ENCODE data around the gene OR4F15. TPM values are rescaled to one million over a fixed set of nuclear protein-coding genes. Genes with fewer than 3 reads are reported as not detected.
"Not testable (repeated sequence)": the region's sequence is repeated elsewhere in the genome, so short reads cannot be mapped to it uniquely, and the experiment has no call there.

Gene OR4F15
- polyA plus RNA-seq (2012; ENCODE audit: low read depth, missing spikeins): not detected

- TF ChIP-seq TAF1 (IDR thresholded peaks at IDR 0.05; ENCODE audit: low read depth, low read length): no peak
- TF ChIP-seq POLR2A (IDR thresholded peaks at IDR 0.05; ENCODE audit: low read depth, low read length): no peak
- no peak for TF ChIP-seq SPI1 (IDR thresholded peaks at IDR 0.05; ENCODE audit: low read depth, low read length)
- no peak for TF ChIP-seq POU2F2 (IDR thresholded peaks at IDR 0.05; ENCODE audit: low read depth, low read length)
- no peak for TF ChIP-seq POLR2AphosphoS5 (IDR thresholded peaks at IDR 0.05; ENCODE audit: low read depth, low read length)
- TF ChIP-seq PAX5 (IDR thresholded peaks at IDR 0.05; ENCODE audit: insufficient read depth, low read length, severe bottlenecking): no peak
- FAIRE-seq: no peak
- no peak for DNase-seq (ENCODE audit: insufficient read length, low spot score)
These were observed at the start of gene OR4F15 for GRCh38 chr15:101811902-101812301. TSS of gene OR4F15 (plus strand) at chr15:101812202. CDS start at chr15:101818187, 5,985 bp downstream.

- not testable (repeated sequence) for FAIRE-seq; DNase-seq (ENCODE audit: insufficient read length, low spot score)
These were observed 47.2 kb upstream of the OR4F15 start for GRCh38 chr15:101764669-101765339.

DNA sequence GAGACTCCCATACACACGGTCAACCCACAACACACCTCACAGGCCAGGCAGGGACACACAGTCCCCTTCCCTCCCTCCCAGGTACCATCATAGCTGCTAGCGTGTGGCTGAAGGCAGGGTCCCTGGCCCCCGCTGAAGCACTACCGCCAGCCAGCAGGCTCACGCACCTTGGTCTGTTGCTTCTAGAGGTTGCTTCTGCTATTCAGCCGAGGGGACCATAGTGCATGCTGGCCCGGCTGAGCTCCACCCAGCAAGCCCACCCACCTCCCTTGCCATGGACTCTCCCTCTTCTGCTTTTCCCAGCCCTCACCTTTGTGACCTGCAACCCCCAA is 46.7 kb upstream of the OR4F15 start:
- DNase-seq (ENCODE audit: insufficient read length, low spot score); FAIRE-seq: not testable (repeated sequence)

DNA sequence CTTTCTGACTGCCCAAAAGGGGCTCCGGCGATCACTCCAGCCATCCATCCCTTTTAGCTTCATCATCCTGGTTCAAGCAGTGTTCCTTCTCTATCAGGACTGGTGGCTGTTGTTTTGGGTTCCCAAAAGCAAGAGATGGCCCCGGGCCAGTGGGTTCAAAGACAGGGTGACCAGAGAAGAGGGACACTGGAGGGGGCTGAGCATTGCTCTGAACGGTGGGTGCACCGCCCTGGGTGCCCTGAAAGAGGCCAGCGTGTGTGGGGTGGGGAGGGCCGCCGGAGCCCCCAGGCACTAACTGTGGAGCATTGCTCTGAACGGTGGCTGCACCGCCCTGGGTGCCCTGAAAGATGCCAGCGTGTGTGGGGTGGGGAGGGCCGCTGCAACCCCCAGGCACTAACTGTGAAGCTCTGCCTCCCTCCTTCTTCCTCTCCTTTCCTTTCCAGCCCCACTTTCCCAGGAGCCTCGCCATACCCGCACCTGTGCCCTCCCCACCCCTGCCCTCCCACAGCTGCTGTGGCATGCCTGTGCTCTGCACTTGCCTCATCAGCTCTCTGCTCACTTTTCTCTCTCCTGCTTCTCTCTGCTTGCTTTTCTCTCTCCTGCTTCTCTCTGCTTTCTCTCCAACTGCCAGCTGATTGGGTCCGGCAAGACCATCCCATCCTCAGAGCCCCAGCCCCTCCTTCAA is 46.1 kb upstream of the OR4F15 start:
- DNase-seq (ENCODE audit: insufficient read length, low spot score) (no peak), FAIRE-seq (no peak)
- TF ChIP-seq PAX5 (IDR thresholded peaks at IDR 0.05; ENCODE audit: insufficient read depth, low read length, severe bottlenecking): no peak
- TF ChIP-seq TAF1 (IDR thresholded peaks at IDR 0.05; ENCODE audit: low read depth, low read length): no peak
- no peak for TF ChIP-seq POU2F2 (IDR thresholded peaks at IDR 0.05; ENCODE audit: low read depth, low read length)
- TF ChIP-seq POLR2AphosphoS5 (IDR thresholded peaks at IDR 0.05; ENCODE audit: low read depth, low read length): no peak
- TF ChIP-seq POLR2A (IDR thresholded peaks at IDR 0.05; ENCODE audit: low read depth, low read length): no peak
- no peak for TF ChIP-seq SPI1 (IDR thresholded peaks at IDR 0.05; ENCODE audit: low read depth, low read length)

DNA sequence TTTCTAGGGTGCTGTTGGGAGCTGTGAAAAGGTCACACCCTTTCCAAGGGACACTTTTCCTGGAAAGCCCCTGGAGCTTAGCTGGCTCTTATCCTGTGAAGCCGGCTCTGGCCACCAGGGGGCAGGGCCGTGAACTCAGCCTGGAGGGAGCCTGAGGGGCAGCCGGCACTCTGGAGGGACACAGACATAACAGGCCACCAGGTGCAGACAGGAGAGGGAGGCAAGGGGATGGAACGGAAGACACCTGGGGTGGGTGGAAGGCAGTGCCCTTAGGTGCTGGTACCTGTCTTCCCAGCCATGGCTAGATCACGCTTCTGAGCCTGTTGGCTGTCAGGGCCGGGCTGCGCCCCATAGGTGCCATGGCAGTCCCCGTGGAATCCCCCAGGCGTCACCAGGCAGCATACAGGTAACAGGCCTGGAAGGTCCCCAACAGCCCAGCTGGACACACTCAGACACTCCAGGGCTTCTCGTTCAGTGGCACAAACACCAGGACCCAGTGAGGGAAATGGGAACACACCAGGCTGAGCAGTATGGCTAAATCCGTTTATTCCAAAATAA is 44.8 kb upstream of the OR4F15 start:
- not testable (repeated sequence) for DNase-seq (ENCODE audit: insufficient read length, low spot score)
- FAIRE-seq: peak; percentile 82

GRCh38 chr15:101772921-101773320 is 39.1 kb upstream of the OR4F15 start:
- FAIRE-seq (no peak), DNase-seq (ENCODE audit: insufficient read length, low spot score) (no peak)
- no peak for TF ChIP-seq PAX5 (IDR thresholded peaks at IDR 0.05; ENCODE audit: insufficient read depth, low read length, severe bottlenecking)
- TF ChIP-seq SPI1 (IDR thresholded peaks at IDR 0.05; ENCODE audit: low read depth, low read length): no peak
- TF ChIP-seq POLR2A (IDR thresholded peaks at IDR 0.05; ENCODE audit: low read depth, low read length): no peak
- no peak for TF ChIP-seq POU2F2 (IDR thresholded peaks at IDR 0.05; ENCODE audit: low read depth, low read length)
- TF ChIP-seq POLR2AphosphoS5 (IDR thresholded peaks at IDR 0.05; ENCODE audit: low read depth, low read length): no peak
- TF ChIP-seq TAF1 (IDR thresholded peaks at IDR 0.05; ENCODE audit: low read depth, low read length): no peak

DNA sequence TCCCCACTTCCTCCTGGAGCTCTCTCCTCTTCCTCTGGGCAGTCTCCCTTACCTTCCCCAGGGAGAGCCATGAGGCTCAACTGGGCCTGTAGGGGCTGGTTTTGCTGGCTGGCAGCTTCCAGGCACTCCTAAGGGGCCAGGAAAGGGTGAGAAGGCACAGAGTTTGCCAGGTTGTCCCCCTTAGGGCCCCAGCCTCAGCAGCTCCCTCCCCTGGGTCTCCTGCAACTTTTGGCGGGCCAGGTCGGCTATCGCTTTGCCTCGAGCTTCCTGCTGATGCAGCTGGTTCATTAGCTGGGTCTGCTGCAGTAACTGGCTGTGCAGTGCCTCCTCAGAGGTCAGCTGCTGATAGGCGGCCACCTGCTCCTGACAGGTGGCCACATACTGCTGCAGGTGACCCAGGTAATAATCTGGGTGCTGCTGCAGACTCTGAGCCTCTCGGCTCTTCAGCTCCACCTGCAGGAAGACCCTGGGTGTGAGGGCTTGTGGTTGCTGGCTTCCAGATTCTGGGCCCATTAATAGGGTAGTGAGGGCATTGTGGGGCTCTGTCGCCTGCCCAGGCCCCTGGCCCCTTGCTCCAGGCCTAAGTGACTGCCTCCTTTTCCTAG is 38.4 kb upstream of the OR4F15 start:
- no peak for FAIRE-seq
- TF ChIP-seq SPI1 (IDR thresholded peaks at IDR 0.05; ENCODE audit: low read depth, low read length) (no peak), POU2F2 (IDR thresholded peaks at IDR 0.05; ENCODE audit: low read depth, low read length) (no peak), POLR2A (IDR thresholded peaks at IDR 0.05; ENCODE audit: low read depth, low read length) (no peak), PAX5 (IDR thresholded peaks at IDR 0.05; ENCODE audit: insufficient read depth, low read length, severe bottlenecking) (no peak), POLR2AphosphoS5 (IDR thresholded peaks at IDR 0.05; ENCODE audit: low read depth, low read length) (no peak), TAF1 (IDR thresholded peaks at IDR 0.05; ENCODE audit: low read depth, low read length) (no peak)
- DNase-seq (ENCODE audit: insufficient read length, low spot score): no peak

DNA sequence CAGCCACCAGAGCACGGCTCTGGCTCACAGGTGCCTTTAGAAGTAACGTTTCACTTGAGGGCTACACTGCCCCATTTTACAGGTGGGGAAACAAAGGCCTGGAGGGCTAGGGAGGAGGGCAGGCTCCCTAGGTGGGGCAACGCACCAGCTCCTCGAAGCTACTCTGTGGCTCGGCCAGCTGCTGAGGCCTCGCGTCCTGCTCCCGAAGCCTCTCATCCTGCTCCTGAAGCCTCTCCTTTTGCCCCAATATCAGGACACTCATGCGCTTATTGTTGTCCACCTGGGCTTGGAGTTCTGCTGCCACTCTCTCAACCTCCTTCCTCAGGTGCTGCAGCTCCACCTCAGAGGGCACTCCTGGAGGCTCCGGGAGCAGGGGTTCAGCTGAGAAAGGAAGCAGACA is 36.9 kb upstream of the OR4F15 start:
- FAIRE-seq (no peak), DNase-seq (ENCODE audit: insufficient read length, low spot score) (no peak)
- no peak for TF ChIP-seq POLR2AphosphoS5 (IDR thresholded peaks at IDR 0.05; ENCODE audit: low read depth, low read length)
- no peak for TF ChIP-seq PAX5 (IDR thresholded peaks at IDR 0.05; ENCODE audit: insufficient read depth, low read length, severe bottlenecking)
- TF ChIP-seq SPI1 (IDR thresholded peaks at IDR 0.05; ENCODE audit: low read depth, low read length): no peak
- no peak for TF ChIP-seq TAF1 (IDR thresholded peaks at IDR 0.05; ENCODE audit: low read depth, low read length)
- no peak for TF ChIP-seq POLR2A (IDR thresholded peaks at IDR 0.05; ENCODE audit: low read depth, low read length)
- no peak for TF ChIP-seq POU2F2 (IDR thresholded peaks at IDR 0.05; ENCODE audit: low read depth, low read length)

DNA sequence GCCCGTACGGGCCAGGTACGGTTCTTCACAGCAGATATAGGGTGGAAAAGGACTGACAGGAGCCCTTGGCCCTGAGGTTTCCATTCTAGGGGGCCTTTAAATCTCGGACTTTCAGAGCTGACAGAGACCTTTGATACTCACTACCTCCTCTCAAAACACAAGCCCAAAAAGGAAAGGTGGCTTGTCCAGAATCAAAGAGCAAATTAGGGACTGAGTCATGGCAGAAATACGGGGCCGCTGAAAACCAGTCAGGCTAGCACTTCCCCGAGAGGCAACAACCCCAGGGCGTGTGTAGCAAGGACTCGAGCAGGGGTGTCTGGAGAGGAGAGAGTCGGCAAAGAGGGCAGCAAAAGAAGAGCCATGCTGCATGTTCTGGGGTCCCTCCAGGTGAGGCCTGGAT is 33.4 kb upstream of the OR4F15 start:
- not testable (repeated sequence) for DNase-seq (ENCODE audit: insufficient read length, low spot score); FAIRE-seq

DNA sequence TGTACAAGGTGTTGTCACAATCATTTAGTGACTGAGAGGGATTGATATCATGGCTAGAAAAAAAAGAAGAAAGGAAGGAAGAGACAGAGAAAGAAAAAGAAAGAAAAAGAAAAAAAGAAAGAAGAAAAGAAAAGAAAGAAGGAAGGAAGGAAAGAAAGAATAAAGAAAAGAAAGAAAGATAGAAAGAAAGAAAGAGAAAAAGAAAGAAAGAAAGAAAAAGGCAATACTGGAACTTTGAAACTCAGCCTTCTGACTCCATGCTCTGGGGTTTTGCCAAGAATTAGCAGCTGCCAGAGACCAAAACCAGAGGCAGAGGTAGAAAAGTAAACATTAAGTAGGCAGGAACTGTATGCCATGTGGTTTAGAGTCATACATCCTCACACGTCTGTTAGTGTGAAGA is 31.8 kb upstream of the OR4F15 start:
- FAIRE-seq; DNase-seq (ENCODE audit: insufficient read length, low spot score): not testable (repeated sequence)

DNA sequence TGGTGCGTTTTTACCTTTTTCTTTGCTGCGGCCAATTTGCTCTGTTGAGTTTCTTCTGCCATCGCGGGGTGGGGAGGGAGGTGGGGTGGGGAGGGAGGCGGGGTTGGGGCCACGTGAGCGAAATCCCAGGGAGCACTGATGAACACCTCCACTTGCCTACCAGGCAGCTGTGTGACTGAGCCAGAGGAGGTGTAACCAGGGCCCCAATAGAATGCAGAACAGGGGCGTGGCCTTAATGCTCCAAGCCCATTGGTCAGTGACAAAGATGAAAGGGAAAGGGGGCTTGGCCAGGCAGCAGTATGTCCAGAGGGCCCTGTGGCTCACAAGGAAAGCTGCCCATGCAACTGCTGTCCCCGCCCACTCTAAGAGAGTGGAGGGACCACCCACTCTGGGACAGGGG is 30.1 kb upstream of the OR4F15 start:
- FAIRE-seq: no peak
- no peak for TF ChIP-seq POU2F2 (IDR thresholded peaks at IDR 0.05; ENCODE audit: low read depth, low read length)
- no peak for TF ChIP-seq TAF1 (IDR thresholded peaks at IDR 0.05; ENCODE audit: low read depth, low read length)
- no peak for DNase-seq (ENCODE audit: insufficient read length, low spot score)
